Esophagus muscularis mucosa (tissue), 4 donors: Measurements from ENCODE around the gene MTG2. TPM values are rescaled to one million over a fixed set of nuclear protein-coding genes. Genes with fewer than 3 reads are reported as not detected.

Experiments used
- DNase-seq: peaks from one replicate; pipeline ENCODE4 v3.0.0-alpha.2; 2017; ENCODE audit errors: extremely low spot score
- H3K27ac ChIP-seq, 4 donors: fragments of 200-600 bp; sonication (generic); replicated peaks in 1 of 4; 1 replicate in 3 of 4; 2 replicates in 1 of 4; pipeline ENCODE4 v1.5.1; 2016 to 2019; ENCODE audit warnings: mild to moderate bottlenecking in 1 of 4
- H3K27me3 ChIP-seq, 4 donors: fragments of 200-600 bp; sonication (generic); one replicate each; pipeline versions ENCODE4 v1.5.1 to v1.6.0; 2016 to 2019
- H3K36me3 ChIP-seq, 4 donors: fragments of 200-600 bp; sonication (generic); one replicate each; pipeline ENCODE4 v1.5.1; 2016 to 2019
- H3K4me1 ChIP-seq, 4 donors: fragments of 200-600 bp; sonication (generic); one replicate each; pipeline ENCODE4 v1.5.1; 2016 to 2019
- H3K4me3 ChIP-seq, 4 donors: fragments of 200-600 bp; sonication (generic); 1 replicate in 2 of 4; 2 replicates in 2 of 4; pipeline ENCODE4 v1.5.1; 2016 to 2019; ENCODE audit warnings: mild to moderate bottlenecking in 4 of 4, moderate library complexity in 1 of 4
- H3K9me3 ChIP-seq, 4 donors: fragments of 200-600 bp; sonication (generic); 1 replicate in 3 of 4; 2 replicates in 1 of 4; pipeline ENCODE4 v1.5.1; 2016 to 2019
- CTCF ChIP-seq, 3 experiments: fragments of 200-600 bp in 2 of 3; fragments of 450-650 bp in 1 of 3; sonication (generic) in 2 of 3; IDR thresholded peaks; one replicate each; pipeline ENCODE4 v1.5.1; 2017 to 2019; ENCODE audit warnings: antibody characterized with exemption in 3 of 3, mild to moderate bottlenecking in 2 of 3, moderate library complexity in 1 of 3
- EP300 ChIP-seq: sonication (generic); formaldehyde crosslinking; IDR thresholded peaks from one replicate; pipeline ENCODE4 v1.6.1; 2017; ENCODE audit warnings: antibody characterized with exemption
- POLR2A ChIP-seq: fragments of 450-650 bp; IDR thresholded peaks from one replicate; pipeline ENCODE4 v1.6.1; 2017; ENCODE audit warnings: antibody characterized with exemption, moderate library complexity, mild to moderate bottlenecking, low read depth
- POLR2AphosphoS5 ChIP-seq, 2 donors: sonication (generic); formaldehyde crosslinking; IDR thresholded peaks; one replicate each; pipeline ENCODE4 v1.6.1; 2017; ENCODE audit warnings: antibody characterized with exemption in 2 of 2
- WGBS: methylation state at CpG from one replicate; pipeline ENCODE4 v1.1.5; 2018; 5-methylcytosine and 5-hydroxymethylcytosine counted together
- intact Hi-C: fragments of 100-400 bp; cut with DNase I; formaldehyde crosslinking; loops from one replicate; pipeline ENCODE4 v1.15.1; 2023
- total RNA-seq, 4 donors: library from RNA; depleted of rRNA; stranded (reverse); fragments of >200 nt; gene quantifications; one replicate each; pipeline versions ENCODE4 v1.1.0 to v1.2.1, GENCODE V29; 2016

The MTG2 gene
- total RNA-seq, 4 donors from 2014 or later: 21.6 to 26.5 (median 26.0) TPM

- intact Hi-C loops: no loop called here
- H3K9me3 ChIP-seq: no peaks in the 10 kb centered on the region
- peaks cover 0 to 82% (median 35%) of the 10 kb centered on the region in 4 donors for H3K27me3 ChIP-seq
- H3K36me3 ChIP-seq: no peaks in the 10 kb centered on the region
- 42% methylated on average over 9 of the region's 10 CpGs for WGBS
- no peak for TF ChIP-seq EP300
- H3K4me3 ChIP-seq: no peak overlapping the region
- no peak for DNase-seq
- no peaks in the 10 kb centered on the region for H3K4me1 ChIP-seq
- H3K27ac ChIP-seq: no peak overlapping the region
Measured at GRCh38 chr20:62212299-62212698, 29.5 kb downstream of the MTG2 start.

GRCh38 chr20:62214067-62214466 is 31.2 kb downstream of the MTG2 start:
- DNase-seq: no peak
- WGBS: 63% methylated on average over 10 of the region's 12 CpGs
- no peak for TF ChIP-seq CTCF (IDR thresholded peaks at IDR 0.05)
- no peak for TF ChIP-seq EP300
- TF ChIP-seq POLR2AphosphoS5 (IDR thresholded peaks at IDR 0.05): no peak
- no peak for TF ChIP-seq POLR2A
- Histone ChIP-seq H3K27ac (no peak overlapping the region), H3K9me3 (no peaks in the 10 kb centered on the region), H3K27me3 (peaks cover 5 to 92% (median 51%) of the 10 kb centered on the region in 4 donors), H3K36me3 (no peaks in the 10 kb centered on the region), H3K4me1 (peaks cover 3 to 5% (median 3%) of the 10 kb centered on the region in 4 donors), H3K4me3 (no peak overlapping the region)
- intact Hi-C loops: no loop called here

- WGBS: 83% methylated on average over 26 of the region's 29 CpGs
- Histone ChIP-seq H3K4me1 (peaks cover 9 to 18% (median 13%) of the 10 kb centered on the region in 4 donors), H3K36me3 (no peaks in the 10 kb centered on the region), H3K27me3 (peaks cover 5 to 91% (median 49%) of the 10 kb centered on the region in 4 donors), H3K4me3 (no peak overlapping the region), H3K9me3 (no peaks in the 10 kb centered on the region), H3K27ac (no peak overlapping the region)
- no peak for DNase-seq
- intact Hi-C loops: no loop called here
- no peak for TF ChIP-seq CTCF (IDR thresholded peaks at IDR 0.05)
- TF ChIP-seq EP300: no peak
- no peak for TF ChIP-seq POLR2A
- TF ChIP-seq POLR2AphosphoS5 (IDR thresholded peaks at IDR 0.05): no peak
Measured at GRCh38 chr20:62215020-62215990, 32.5 kb downstream of the MTG2 start.

- peaks cover 5 to 91% (median 49%) of the 10 kb centered on the region in 4 donors for H3K27me3 ChIP-seq
- H3K4me1 ChIP-seq: peaks cover 15 to 26% (median 20%) of the 10 kb centered on the region in 4 donors
- intact Hi-C loops: no loop called here
- no peaks in the 10 kb centered on the region for H3K36me3 ChIP-seq
- H3K27ac ChIP-seq: no peak overlapping the region
- DNase-seq: no peak
- H3K4me3 ChIP-seq: no peak overlapping the region
- WGBS: 92% methylated on average over 14 of the region's 40 CpGs
- TF ChIP-seq POLR2AphosphoS5 (IDR thresholded peaks at IDR 0.05): no peak
- TF ChIP-seq CTCF (IDR thresholded peaks at IDR 0.05): no peak
- TF ChIP-seq POLR2A: no peak
- TF ChIP-seq EP300: no peak
- no peaks in the 10 kb centered on the region for H3K9me3 ChIP-seq
Measured at GRCh38 chr20:62215991-62216635, 33.3 kb downstream of the MTG2 start.
